ENCODE measurements around the gene ORC1. TPM values are rescaled to one million over a fixed set of nuclear protein-coding genes. Genes with fewer than 3 reads are reported as not detected.

The ORC1 gene
- total RNA-seq, 1 donor from 2014 or later, result 0.43 TPM

- H3K4me3 ChIP-seq, result peak overlapping the region; percentile 78
- intact Hi-C loops (cut with DNase I), result no loop called here
- H3K27me3 ChIP-seq, result no peaks in the 10 kb centered on the region
- H3K27ac ChIP-seq, result peak overlapping the region; percentile 93
- DNase-seq, result no peak
- H3K36me3 ChIP-seq, result peaks cover 38% of the 10 kb centered on the region
- peaks cover 10% of the 10 kb centered on the region for H3K4me1 ChIP-seq
- ATAC-seq, result no peak
- TF ChIP-seq CTCF (IDR thresholded peaks at IDR 0.05), result no peak
- no peaks in the 10 kb centered on the region for H3K9me3 ChIP-seq
These were observed 734 bp upstream of the ORC1 start for GRCh38 chr1:52404975-52405338.

- DNase-seq, result no peak
- H3K4me1 ChIP-seq, result peaks cover 10% of the 10 kb centered on the region
- no peak for TF ChIP-seq CTCF (IDR thresholded peaks at IDR 0.05)
- H3K36me3 ChIP-seq, result peaks cover 25% of the 10 kb centered on the region
- peak overlapping the region; percentile 78 for H3K4me3 ChIP-seq
- peak; percentile 50 for ATAC-seq
- H3K9me3 ChIP-seq, result no peaks in the 10 kb centered on the region
- H3K27me3 ChIP-seq, result no peaks in the 10 kb centered on the region
- no peak overlapping the region for H3K27ac ChIP-seq
- intact Hi-C loops (cut with DNase I), result no loop called here
These were observed 582 bp downstream of the ORC1 start for GRCh38 chr1:52403566-52404115.

- Histone ChIP-seq H3K4me1 (peaks cover 10% of the 10 kb centered on the region), H3K4me3 (no peak overlapping the region), H3K27ac (no peak overlapping the region), H3K9me3 (no peaks in the 10 kb centered on the region), H3K27me3 (no peaks in the 10 kb centered on the region), H3K36me3 (peaks cover 17% of the 10 kb centered on the region)
- no peak for TF ChIP-seq CTCF (IDR thresholded peaks at IDR 0.05)
- DNase-seq, result no peak
- no peak for ATAC-seq
- intact Hi-C loops (cut with DNase I), result no loop called here
These were observed 1.4 kb downstream of the ORC1 start for GRCh38 chr1:52402860-52403240.

GRCh38 chr1:52400131-52400530 is 4.1 kb downstream of the ORC1 start:
- intact Hi-C loops (cut with DNase I), result no loop called here
- Histone ChIP-seq H3K36me3 (no peaks in the 10 kb centered on the region), H3K27ac (no peak overlapping the region), H3K9me3 (no peaks in the 10 kb centered on the region), H3K4me3 (no peak overlapping the region), H3K27me3 (no peaks in the 10 kb centered on the region), H3K4me1 (no peaks in the 10 kb centered on the region)
- no peak for ATAC-seq
- no peak for TF ChIP-seq CTCF (IDR thresholded peaks at IDR 0.05)
- DNase-seq, result no peak

GRCh38 chr1:52399629-52400028 is 4.6 kb downstream of the ORC1 start:
- intact Hi-C loops (cut with DNase I), result no loop called here
- TF ChIP-seq CTCF (IDR thresholded peaks at IDR 0.05), result no peak
- Histone ChIP-seq H3K4me3 (no peak overlapping the region), H3K27ac (no peak overlapping the region), H3K27me3 (no peaks in the 10 kb centered on the region), H3K4me1 (no peaks in the 10 kb centered on the region), H3K9me3 (no peaks in the 10 kb centered on the region), H3K36me3 (no peaks in the 10 kb centered on the region)
- ATAC-seq (no peak), DNase-seq (no peak)

- Histone ChIP-seq H3K27ac (no peak overlapping the region), H3K9me3 (no peaks in the 10 kb centered on the region), H3K36me3 (no peaks in the 10 kb centered on the region), H3K4me1 (no peaks in the 10 kb centered on the region), H3K27me3 (no peaks in the 10 kb centered on the region), H3K4me3 (no peak overlapping the region)
- intact Hi-C loops (cut with DNase I), result no loop called here
- no peak for TF ChIP-seq CTCF (IDR thresholded peaks at IDR 0.05)
- DNase-seq (no peak), ATAC-seq (no peak)
These were observed 11.0 kb downstream of the ORC1 start for GRCh38 chr1:52393174-52393573.
